ENCODE measurements around the gene CD99.

Gene CD99

GRCh38 chrX:2697741-2698299 is 6.7 kb downstream of the CD99 start:
- no peak for DNase-seq (ENCODE audit: low read depth in 3 of 3, low spot score in 1 of 3)

- no peak for DNase-seq (ENCODE audit: low read depth in 3 of 3, low spot score in 1 of 3)
Observed at GRCh38 chrX:2698604-2699003, 7.5 kb downstream of the CD99 start.

- no peak for DNase-seq (ENCODE audit: low read depth in 3 of 3, low spot score in 1 of 3)
Observed at GRCh38 chrX:2699959-2700358, 8.9 kb downstream of the CD99 start.

DNA sequence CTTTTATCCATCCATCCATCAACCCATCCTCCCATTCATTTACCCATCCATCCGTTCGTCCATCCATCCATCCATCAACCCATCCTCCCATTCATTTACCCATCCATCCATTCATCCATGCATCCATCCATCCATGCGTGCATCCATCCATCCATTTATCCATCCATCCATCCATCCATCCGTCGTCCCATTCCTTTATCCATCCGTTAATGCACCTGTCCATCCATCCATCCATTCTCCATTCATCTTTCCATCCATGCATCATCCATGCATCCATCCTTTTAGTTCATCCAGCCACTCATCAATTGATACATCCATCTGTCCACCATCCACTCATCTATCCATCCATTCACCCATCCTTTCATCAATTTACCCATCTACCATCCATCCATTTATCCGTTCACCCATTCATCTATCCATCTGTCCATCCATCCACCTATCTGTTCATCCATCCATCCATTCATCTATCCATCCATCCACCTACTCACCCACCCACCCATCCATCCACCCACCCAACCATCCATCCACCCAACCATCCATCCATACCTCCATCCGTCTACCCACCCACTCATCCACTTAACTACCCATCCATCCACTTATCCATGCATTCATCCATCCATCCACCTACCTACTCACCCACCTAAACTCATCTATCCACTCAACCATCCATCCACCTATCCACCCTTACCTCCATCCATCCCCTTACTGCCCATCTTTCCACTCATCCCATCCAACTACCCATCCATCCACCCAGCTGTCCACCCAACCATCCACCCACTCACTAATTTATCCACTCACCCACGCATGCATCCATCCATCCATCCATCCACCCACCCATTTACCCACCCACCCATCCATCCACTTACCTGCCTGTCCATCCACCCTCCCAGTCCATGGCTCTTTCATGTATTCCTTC is 9.6 kb downstream of the CD99 start:
- DNase-seq (ENCODE audit: low read depth in 3 of 3, low spot score in 1 of 3) = no peak

GRCh38 chrX:2701600-2701999 is 10.5 kb downstream of the CD99 start:
- DNase-seq (ENCODE audit: low read depth in 3 of 3, low spot score in 1 of 3) = no peak

DNA sequence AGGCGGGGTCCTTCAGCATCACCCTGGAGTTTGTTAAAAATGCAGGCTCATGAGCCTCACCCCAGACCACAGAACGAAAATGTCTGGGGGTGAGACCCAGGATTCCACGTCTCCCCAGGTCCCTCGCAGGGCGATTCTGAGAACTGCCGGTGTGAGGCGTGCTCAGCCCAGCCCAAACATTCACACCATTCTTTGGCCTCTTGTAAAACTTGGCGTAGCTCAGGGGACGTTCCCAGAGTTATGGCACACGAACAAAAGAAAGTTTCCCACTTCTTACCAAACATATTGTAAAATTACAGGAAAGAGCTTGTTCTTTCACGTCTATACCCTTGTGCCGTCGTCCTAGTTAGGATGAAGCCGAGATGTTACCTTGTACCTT is 12.9 kb downstream of the CD99 start:
- DNase-seq (ENCODE audit: low read depth in 3 of 3, low spot score in 1 of 3) = no peak

GRCh38 chrX:2705046-2705832 is 14.1 kb downstream of the CD99 start:
- DNase-seq (ENCODE audit: low read depth in 3 of 3, low spot score in 1 of 3) = no peak

DNA sequence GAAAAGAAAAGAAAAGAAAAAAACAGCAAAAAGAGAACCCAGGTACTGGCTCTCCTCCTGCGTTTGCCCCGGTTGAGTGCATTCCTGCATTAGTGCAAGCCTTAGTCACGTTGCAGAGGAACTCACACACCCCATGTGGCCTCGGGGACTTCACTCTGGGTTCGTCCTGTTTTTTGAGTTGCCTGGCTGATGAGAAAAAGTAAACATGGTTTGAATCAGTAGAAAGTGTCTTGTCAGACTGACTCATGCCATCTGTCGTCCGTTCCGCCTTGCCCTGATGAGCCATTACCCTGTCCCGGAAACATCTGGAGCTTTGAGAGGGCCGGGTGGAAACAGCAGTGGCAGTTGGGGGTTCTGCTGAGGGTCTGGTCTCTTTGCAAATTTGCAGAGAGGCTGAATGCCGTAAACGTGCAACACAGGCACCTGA is 16.3 kb downstream of the CD99 start:
- no peak for DNase-seq (ENCODE audit: low read depth in 3 of 3, low spot score in 1 of 3)

- no peak for DNase-seq (ENCODE audit: low read depth in 3 of 3, low spot score in 1 of 3)
Observed at GRCh38 chrX:2708021-2708420, 16.9 kb downstream of the CD99 start.

GRCh38 chrX:2708592-2709188 is 17.6 kb downstream of the CD99 start:
- no peak for DNase-seq (ENCODE audit: low read depth in 3 of 3, low spot score in 1 of 3)

GRCh38 chrX:2709556-2709955 is 18.5 kb downstream of the CD99 start:
- no peak for DNase-seq (ENCODE audit: low read depth in 3 of 3, low spot score in 1 of 3)

DNA sequence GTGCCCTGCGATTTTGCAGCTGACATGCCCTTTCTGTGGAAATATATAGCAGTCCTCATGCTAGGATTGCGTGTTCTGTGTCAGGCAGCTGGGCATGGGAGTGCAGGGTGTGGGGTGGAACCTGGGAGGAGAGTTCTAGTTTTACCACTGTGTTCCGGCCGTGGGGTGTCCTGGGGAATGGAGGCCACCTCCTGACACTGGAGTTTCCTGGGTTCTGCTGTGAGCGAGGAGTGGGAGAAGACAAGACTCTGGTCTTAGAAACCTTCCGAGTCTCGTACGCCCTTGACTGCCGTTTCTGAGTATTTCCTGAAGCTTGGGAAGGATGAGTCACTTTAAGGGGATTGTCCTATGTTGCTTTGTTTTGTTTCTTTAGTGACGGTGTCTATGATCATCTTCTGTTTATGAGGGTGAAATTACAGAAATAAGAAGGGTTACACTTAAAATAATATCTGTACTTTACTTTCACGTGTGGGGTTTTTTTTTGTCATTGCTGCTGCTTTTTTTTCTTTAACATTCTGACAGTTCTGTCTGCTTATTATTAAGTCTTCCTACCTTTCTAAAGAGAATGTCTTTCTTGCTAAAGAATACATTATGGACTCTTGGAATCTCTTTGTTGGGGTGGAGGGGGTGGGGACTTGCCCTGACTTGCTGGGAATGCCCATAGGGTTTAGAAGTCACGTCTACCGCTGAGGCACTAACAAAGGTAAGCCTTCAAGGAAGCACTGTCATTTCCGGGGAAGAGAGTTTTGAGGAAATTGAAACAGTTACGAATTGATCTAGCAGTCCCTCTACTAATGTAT is 19.1 kb downstream of the CD99 start:
- DNase-seq (ENCODE audit: low read depth in 3 of 3, low spot score in 1 of 3) = no peak

- DNase-seq (ENCODE audit: low read depth in 3 of 3, low spot score in 1 of 3) = no peak
Observed at GRCh38 chrX:2711441-2711840, 20.3 kb downstream of the CD99 start.

GRCh38 chrX:2712428-2712827 is 21.3 kb downstream of the CD99 start:
- no peak for DNase-seq (ENCODE audit: low read depth in 3 of 3, low spot score in 1 of 3)

DNA sequence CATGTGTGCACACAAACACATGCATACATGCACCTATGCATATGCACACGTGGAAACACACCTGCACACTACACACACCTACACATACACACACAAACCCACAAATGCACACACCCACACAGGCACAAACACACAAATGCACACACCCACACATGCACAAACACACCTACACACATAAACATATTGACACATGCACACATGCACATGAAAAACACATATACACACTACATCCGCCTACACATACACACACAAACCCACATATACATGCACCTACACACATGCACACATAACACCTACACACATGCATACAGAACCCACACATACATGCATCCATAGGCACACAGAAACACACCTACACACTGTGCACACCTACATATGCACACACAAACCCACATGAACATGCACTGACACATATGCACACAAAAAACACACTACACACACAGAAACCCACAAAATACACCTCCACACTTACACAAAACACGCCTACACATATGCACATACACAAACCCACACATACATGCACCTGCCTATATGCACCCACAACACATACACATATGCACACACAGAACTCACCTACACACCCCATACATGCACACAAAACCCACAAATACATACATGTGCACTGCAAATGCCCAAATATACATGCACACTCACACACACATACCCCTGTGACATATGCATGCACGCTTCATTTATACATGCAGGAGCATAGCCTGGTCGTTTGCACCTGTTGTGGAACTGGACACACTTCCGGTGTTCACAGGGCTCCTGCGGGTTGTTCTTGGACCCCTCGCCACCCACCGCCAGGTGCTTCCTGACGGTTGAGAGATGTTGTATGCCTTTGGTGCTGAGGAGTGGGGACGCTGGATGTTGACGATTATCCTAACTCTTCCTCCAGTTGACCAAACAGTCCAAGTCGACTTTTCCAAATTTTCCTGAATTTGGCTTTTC is 22.1 kb downstream of the CD99 start:
- no peak for DNase-seq (ENCODE audit: low read depth in 3 of 3, low spot score in 1 of 3)

DNA sequence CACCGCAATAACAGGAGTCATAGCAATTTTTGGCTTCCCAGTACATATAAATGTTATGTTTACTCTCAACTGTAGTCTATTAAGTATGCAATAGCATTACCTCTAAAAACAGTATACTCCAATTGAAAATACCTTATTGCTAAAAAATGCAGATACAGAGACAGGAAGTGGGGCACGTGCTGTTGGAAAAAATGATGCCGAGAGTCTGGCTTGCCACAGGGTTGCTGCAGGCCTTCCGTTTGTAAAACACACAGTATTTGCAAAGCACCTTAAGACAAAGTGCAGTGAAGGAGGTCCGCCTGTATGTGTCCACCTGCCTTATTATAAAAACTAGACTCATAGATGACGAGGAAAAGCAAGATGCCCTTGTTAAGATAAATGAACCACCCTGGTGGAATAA is 23.5 kb downstream of the CD99 start:
- DNase-seq (ENCODE audit: low read depth in 3 of 3, low spot score in 1 of 3) = no peak

GRCh38 chrX:2715066-2715600 is 24.0 kb downstream of the CD99 start:
- DNase-seq (ENCODE audit: low read depth in 3 of 3, low spot score in 1 of 3) = no peak

- no peak for DNase-seq (ENCODE audit: low read depth in 3 of 3, low spot score in 1 of 3)
Observed at GRCh38 chrX:2717312-2717711, 26.2 kb downstream of the CD99 start.

DNA sequence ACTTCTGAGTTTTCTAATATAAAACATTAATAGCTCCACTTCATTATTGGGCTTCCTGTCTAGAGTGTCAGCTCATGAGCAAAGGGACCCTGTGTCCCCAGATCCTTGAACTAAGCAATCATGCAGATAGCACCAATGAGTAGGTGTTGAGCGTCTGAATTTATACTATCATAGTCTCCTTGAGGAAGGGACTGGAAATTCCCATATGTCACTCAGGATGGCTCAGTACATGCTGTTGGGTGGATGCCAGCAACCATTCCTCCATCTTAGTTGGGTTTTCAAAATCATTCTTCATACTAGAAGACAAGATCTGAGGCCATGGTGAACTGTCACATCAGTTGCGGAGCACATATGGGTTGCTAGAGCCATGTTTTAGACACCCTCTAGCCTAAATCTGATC is 27.7 kb downstream of the CD99 start:
- DNase-seq (ENCODE audit: low read depth in 3 of 3, low spot score in 1 of 3) = no peak

All from stimulated activated CD4-positive, alpha-beta T cell treated with anti-CD3 and anti-CD28 coated beads, TNF-alpha, amount 100 ng/mL, for 1 hour (primary cell).